Skeletal muscle cell (primary cell): Measurements from ENCODE around the gene CUEDC1.

Experiments
- DNase-seq: peaks from one replicate; pipeline ENCODE4 v3.0.0-alpha.2; 2010; ENCODE audit warnings: low read depth
- H3K4me3 ChIP-seq: 2 replicates; pipeline ENCODE4 v1.5.1; 2011; ENCODE audit warnings: low read depth, mild to moderate bottlenecking, control low read depth, low read length, moderate library complexity

Gene CUEDC1

DNA sequence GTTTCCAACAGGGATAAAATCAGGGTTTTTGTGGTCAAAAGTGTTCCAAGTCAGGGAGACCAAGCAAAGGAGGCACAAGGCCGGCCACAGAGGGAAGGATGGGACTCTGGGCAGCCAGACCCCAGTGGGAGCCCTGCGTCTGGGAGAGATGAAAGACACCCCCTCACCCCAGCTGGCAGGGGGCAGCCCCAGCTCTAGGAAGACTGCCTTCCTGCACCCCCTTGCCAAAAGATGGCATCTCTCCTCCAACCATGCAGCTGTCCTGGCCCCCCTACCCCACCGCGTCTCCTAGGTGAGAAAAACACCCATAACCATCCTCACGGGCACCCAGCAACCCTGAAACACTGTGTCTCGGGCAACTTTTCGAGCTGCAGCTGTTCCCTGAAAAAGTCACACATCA is 51.3 kb downstream of the CUEDC1 start:
- no peak overlapping the region for H3K4me3 ChIP-seq
- DNase-seq = no peak

DNA sequence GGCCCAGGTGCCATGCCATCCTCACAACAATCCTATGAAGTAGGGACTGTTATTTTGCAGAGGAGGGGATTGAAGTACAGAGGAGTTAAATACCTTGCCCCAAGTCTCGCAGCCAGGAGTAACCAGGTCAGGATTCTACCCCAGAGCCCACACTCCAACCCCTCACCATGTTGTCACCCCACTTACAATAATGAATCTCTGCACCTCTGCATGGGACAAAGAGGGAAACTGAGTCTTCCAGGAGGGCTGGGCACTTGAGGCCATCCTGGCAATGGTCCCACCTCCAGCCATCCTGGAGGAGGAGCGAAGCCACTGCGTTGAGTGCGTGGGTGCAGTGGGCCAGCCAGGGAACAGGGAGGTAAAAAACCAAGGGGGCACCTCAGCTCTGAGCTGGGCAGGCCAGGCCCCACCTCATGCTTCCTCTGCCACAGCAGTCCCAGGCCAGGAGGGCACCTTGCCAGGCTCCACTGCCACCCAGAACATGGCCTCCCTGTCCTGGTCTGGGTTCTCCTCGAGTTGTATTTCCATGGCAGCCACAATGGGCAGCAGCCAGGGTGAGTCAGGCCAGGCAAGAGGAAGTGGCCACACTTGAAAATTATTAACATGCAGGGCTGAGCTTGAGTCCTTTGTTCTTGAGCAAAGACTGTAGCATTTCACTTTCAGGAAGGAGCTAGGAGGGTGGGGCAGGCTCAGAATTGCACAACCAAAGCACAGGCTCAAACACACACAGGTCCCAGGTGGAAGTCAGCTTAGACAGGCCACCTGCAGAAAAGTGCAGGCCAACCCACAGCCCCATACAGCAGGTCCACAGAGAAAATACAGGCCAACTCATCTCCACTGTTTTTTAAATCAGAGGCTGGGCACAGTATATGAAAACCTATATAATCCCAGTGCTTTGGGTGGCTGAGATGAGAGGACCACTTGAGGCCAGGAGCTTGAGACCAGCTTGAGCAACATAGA is 52.1 kb downstream of the CUEDC1 start:
- no peak overlapping the region for H3K4me3 ChIP-seq
- no peak for DNase-seq

DNA sequence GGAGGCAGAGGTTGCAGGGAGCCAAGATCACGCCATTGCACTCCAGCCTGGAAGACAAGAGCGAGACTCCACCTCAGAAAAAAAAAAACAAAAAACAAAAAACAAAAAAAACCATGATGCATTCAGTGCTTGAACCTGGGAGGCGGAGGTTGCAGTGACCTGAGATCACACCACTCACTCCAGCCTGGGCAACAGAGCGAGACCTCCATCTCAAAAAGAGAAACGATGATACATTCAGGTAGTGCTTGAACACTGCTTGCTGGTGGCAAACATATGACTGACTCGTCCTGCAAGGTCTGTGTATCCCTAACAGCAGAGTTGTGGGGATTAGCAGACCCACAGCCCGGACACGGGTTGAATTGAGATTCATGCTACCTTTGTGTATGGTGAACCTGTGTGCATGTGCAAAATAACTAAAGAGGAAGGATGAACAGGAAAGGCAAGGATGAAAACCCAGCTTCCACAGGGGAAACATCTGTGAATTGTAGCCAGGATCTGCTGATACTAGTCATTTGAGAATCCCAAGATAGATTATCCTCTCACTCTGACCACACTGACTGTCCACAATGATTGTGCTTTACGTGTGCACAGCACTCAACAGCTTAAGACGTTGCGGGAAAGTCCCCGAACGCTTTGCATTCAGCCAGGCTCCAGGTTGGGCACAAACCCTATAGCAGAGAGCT is 53.0 kb downstream of the CUEDC1 start:
- no peak overlapping the region for H3K4me3 ChIP-seq
- DNase-seq = no peak

DNA sequence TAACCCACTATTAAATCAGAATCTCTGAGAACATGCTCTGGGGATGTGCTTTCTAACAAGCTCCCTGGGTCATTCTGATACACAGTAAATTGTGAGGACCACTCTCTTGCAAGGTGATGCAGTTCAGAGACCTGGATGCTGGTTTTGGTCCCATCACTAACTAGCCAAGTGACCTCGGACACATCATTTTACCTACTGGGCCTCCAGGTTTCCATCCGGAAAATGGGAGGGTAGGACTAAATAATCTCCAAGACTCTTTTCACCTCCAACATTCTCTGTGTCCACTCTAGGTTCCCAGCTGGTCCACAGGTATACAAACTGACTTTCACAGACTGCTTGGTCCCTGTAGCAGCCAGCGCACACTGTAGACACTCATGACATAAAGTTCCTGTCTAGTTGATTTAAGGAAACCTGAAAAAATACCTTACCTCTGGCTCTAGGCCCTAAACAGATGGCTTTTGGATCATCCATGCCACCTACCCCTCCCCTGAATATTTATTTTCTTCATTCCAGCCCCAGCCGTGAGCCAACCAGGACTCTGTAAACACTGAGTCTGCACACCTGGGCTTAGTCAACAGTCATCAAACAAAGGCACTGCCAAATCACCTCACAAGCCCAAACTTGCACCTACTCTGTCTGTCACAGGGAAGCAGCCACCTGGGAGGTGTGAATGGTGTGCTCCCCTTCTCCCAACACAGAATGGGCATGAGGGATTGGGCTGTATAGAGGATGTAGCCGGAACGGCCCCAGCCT is 54.0 kb downstream of the CUEDC1 start:
- no peak for DNase-seq
- no peak overlapping the region for H3K4me3 ChIP-seq

DNA sequence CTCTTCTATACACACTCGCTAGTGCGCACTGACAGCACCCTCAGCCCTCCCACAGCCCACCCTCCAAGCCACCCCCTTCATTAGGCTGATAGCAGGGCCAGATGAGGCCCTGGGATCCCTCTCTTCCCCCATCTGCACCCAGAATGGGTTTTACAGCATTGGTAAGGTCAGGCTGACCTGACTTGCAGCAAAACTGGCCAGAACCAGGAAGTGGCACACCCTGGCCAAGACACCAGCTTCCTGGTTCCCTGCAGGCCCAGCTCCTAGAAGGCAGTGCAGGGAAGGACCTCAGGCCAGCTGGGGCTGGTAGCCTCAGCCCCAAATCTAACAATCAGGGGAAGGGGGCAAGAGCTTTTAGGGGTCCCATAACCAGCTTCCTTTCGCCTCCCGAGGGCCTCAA is 55.4 kb downstream of the CUEDC1 start:
- no peak overlapping the region for H3K4me3 ChIP-seq
- no peak for DNase-seq

DNA sequence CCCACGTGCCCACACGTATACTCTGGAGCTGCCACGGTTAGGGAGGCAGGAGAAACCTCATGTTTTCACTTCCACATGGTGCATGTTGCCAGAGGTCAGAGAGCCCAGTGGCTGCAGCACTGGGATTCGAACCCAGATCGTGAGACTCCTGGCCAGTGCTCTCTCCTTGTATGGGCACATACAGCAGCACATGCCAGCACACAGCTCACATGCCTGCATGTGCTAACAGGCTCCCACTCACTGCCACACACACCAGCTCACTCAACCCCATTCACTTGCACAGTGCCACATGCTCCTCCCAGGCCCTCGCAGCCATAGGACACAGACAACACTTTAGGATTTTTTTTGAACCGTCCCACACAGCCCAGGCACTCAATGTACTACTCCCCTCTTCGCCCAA is 55.8 kb downstream of the CUEDC1 start:
- no peak overlapping the region for H3K4me3 ChIP-seq
- no peak for DNase-seq

DNA sequence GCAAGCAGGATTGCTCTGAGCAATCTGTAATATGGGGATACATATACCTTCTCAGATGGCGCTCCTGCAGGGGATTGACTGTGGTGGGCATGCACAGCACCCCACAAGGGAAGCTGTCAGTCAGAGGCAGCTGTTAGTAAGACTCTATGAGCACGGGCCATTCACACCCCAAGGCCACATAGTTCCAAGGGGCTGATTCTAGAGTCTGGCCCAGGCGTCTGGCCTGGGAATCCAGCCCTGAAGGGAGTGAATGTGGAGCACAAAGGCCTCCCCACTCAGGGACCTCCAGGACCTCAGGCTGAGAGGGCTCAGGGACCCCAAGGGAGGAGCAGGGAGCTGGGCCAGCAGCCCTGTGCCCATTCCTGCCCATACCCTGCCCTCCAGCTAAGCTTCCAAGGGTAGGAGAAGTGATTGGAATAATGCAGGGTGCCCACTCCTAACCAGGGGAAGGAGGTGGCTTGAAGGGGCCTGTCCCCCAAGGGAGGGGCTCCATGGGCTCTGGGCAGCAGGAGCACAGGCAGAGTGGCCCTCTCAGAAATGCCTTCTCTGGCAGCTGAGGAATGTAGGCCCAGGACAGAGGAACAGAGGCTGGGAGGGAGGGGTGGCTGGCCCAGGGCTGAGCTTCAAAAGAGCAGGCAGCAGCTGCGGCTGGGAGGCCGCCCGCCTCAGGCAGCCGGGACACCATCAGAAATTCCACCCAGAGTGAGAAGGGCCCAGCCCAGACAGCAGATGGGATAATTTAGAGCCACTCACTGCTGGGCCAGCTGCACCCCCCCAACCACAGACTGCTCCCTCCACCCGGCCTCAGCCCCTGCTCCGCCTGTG is 56.5 kb downstream of the CUEDC1 start:
- no peak for DNase-seq
- H3K4me3 ChIP-seq = no peak overlapping the region

DNA sequence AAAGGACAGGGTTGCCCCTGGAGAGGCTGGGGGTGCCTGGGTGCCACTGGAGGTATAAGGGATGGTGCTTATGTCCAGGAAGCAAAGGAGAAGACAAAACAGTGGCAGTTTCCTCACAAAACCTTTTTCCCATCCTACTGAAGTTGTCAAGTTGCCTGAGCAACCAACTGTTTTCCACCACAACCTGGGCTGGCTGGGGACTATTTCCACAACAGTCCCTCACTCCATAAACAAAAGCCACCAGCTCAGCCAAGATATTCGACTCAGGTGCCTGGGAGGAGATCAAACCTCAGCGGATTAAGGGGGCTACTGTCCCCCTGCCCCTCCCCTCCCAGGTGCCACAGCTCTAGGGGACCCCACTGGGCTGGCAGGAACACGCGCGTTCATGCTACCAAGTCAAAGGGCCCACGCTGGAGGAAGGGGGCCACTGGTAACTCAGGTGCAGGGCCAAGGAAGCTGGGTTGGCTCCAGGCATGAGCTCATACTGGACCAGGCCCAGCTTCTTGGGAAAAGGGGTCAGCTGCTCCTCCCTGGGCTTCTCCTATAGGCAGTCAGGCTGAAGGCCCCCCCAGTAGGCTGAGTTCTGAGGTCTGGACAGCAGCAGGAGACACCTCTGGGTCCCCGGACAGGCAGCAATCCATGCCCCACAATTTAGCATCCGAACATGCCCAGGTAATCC is 59.7 kb downstream of the CUEDC1 start:
- H3K4me3 ChIP-seq = no peak overlapping the region
- DNase-seq = no peak

DNA sequence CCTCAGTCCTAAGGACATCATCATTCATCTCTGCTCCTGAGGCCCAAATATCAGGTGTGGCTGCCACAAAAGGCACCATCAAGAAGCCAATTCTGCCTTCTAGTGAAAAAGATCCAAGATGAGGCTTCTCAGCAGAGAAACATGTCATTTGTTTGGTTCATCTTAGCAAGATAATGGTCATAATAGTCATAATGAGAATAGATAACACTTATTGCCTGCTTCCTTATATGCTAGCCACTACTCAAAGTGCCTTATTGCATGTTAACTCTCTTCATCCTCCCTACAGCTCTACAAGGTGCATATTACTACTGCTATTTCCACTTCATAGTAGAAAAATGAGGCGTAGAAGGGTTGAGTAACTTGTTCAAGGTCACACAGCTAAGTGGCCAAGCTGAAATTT is 60.4 kb downstream of the CUEDC1 start:
- H3K4me3 ChIP-seq = no peak overlapping the region
- DNase-seq = no peak

DNA sequence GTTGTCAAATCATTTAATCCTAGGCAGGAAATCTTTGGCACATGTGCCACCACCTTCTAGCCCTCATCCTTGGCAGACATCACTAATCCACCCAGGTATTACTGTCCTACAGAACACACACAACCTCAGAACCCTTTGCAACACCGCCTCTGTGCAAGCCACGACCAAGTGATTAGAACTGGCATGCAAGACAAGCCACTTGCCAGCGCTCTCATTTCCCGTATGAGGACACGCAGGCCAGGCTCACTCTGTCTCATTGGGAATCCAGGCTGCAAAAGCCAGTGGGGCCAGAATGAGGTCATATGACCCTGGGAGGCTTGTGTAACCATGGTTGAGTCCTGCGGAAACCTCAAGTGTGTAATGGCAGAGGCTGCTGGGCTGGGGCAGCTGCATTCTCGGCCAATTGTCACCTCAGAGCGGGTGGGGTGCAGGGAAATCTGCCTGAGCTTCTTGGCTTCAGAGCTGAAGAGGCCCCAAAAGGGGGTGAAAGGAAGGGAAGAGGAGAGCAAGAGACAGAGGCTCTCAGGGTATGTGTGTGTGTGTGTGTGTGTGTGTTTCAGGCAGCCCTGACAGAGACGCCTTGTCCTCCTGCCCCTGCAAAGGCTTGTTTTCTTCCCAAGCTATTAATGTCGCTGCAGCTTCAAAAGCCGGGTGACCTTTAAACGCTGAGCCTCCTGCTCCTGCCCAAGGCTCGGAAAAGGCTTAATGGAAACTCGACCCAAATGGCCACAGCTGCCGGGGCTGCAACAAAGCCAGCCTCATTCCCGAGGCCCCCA is 62.2 kb downstream of the CUEDC1 start:
- DNase-seq = peak; percentile 99
- peak overlapping the region; percentile 20 for H3K4me3 ChIP-seq

DNA sequence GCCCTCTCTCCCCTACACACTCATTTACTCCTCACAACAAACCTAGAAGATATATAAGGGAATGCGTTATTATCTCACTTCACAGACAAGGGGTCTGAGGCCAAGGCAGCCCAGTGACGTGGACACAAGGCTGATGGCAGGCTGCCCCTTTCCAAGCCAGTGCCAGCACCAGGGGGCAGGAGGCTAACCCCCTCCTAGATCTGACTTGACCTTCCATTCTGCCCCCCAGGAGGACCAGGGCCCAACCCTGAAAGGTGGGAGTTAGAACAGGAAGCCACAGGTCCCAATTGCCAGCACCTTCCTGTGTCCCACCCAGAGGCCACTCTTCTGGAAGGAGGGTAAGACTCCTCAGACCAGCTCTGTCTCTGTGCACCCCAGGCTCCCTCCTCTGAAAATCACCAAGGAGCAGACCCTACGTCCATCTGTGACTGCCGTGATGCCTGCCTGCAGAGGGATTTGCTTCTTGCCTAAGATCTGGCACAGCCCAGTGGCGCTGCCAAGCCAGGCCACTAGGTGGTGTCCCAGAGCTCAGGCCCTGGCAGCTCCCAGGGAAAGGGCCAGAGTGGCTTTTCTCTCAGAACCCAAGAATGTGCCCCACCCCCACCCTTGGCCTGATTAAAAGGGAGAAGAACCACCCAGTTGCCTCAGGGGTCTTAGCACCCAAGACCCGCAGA is 62.9 kb downstream of the CUEDC1 start:
- H3K4me3 ChIP-seq = no peak overlapping the region
- peak; percentile 64 for DNase-seq

DNA sequence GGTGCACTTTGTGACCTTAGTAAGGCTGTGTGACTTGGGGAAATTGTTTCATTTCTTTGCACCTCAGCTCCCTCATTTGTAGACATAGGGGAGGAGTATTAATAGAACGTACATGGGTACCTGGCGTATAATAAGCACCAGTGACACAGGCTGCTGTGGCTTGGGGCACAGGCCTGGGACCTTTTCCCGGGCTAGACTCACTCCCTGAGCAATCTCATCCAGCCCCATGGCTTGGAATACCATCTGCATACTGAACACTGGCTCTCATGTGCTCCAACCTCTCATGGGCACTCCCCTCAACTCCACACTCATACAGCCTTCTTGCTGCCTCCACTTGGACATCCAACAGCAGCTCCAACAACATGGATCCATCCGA is 64.4 kb downstream of the CUEDC1 start:
- no peak overlapping the region for H3K4me3 ChIP-seq
- DNase-seq = no peak

DNA sequence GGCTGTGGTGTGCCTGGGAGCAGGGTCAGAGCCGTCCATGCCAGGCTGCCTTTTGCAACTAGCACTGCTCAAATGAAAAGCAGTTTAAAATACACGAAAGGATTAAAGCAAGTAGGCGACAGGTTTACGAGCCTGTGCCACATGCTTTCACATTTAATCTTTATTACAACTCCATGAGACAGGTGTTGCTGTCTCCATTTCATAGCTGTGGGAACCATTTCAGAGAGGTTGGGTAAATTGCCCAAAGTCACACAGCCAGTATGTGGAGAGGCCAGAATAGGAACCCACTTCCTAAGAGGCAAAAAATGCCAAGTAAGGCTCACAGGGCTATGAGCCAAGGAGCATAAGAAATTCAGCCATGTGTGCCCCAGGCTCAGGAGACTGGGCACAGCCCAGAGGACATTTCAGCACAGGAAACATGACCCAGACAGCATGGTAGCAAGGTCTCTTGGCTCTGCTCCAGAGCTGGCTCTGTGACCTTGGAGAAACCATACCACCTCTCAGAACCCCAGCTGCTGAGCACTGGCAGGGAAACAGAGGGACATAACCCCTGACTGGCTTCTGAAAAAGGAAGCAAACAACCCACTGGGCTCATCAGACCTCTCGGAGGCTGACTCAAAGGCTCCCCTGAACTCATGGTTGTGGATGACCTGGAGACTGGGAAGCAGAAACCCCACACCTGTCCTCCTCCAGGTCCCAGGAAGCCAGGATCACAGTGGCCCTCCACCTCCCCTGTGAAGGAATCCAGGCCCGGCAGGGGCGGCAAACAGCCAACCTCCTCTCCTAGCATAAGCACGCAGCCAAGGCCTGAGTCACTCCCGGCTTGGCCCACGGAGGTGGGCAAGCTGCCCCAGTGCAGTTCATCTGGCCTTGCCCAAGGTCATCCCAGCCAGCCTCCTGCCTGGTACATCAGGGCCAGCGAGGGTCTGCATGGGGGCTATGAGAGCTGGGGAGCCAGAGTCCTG is 65.0 kb downstream of the CUEDC1 start:
- no peak for DNase-seq
- no peak overlapping the region for H3K4me3 ChIP-seq

DNA sequence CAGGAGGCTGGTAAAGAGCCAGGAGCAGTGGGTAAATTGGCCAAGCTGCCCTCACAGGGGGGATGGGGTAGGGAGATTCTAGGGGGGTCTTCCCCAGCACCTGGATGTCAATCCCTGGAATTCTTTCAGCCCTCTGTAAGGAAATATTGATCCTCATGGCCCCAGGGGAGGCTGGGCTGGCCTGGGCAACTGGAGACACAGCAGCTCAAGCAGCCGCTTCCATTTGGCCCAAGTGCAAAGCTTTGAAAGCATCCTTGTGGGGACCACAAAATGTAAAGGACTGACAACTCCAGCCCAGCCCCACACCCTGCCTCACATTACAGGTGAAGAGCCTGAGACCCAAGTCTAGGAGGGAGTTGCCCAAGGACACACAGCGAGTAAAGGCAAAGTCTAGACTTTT is 66.0 kb downstream of the CUEDC1 start:
- DNase-seq = no peak
- no peak overlapping the region for H3K4me3 ChIP-seq

DNA sequence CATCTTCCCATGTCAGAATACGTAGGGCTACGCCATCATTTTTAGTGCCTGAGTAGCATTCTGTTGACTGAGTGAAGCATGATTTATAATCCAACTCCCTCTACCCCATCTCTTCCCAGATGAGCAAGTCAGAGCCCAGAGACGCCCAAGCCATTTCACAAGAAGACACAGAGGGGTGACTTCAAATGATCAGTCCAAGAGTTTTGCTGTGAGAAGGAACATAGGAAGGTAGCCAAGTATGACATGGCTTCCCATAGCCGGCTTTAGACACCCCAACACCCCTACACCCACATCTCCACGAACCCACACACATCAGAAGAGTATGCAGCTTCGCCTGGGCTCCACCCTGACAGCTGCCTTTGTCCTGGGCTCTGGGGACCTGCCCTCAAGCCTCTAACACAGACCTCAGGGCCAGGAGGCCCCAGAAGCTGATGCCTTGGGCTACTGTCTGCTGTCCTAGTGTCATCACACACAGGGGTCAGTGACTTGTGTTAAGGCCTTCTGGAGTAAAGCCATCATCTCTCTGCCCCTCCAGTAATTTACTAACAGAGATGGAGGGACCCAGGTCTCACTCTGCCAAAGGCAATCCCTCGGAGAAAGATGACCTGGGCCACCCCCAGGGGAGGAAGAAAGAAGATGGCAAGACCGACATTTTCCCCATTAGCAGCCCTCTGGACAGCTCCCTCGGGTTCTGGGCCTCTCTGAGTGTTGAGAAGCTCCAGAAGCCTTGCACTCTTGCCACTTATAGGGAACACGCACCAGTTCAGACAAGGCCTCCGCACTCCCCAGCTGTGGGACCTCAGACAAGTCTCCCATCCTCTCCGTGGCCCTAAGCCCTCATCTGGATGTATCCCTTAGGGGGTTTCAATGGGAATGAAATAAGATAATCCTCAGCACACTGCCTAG is 66.6 kb downstream of the CUEDC1 start:
- H3K4me3 ChIP-seq = no peak overlapping the region
- DNase-seq = no peak

DNA sequence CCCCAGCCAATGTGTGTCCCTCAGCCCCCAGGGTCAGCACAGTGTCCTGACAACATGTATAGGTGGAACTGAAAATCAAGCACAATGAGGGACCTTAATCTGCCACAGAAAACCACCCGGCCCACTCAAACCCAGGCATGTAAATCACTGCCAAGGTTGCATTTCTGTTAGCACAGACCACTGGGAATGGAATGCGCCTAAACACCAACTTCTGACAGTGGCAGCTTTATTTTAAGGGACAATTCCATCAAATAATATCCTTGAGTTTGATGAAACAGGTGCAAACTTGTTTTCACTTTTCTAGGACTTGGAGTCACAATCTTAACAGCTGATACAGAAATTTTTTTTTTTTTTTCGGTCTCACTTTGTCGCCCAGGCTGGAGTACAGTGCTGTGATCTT is 68.1 kb downstream of the CUEDC1 start:
- DNase-seq = no peak
- H3K4me3 ChIP-seq = no peak overlapping the region
